ENCODE results near the gene C2orf92. TPM values are rescaled to one million over a fixed set of nuclear protein-coding genes. Genes with fewer than 3 reads are reported as not detected.

Gene C2orf92
- total RNA-seq, 1 donor from 2014 or later, result 15.6 TPM

- intact Hi-C loops (cut with micrococcal nuclease), result no loop called here
Observed at GRCh38 chr2:97724501-97724900, 55.0 kb downstream of the C2orf92 start.

DNA sequence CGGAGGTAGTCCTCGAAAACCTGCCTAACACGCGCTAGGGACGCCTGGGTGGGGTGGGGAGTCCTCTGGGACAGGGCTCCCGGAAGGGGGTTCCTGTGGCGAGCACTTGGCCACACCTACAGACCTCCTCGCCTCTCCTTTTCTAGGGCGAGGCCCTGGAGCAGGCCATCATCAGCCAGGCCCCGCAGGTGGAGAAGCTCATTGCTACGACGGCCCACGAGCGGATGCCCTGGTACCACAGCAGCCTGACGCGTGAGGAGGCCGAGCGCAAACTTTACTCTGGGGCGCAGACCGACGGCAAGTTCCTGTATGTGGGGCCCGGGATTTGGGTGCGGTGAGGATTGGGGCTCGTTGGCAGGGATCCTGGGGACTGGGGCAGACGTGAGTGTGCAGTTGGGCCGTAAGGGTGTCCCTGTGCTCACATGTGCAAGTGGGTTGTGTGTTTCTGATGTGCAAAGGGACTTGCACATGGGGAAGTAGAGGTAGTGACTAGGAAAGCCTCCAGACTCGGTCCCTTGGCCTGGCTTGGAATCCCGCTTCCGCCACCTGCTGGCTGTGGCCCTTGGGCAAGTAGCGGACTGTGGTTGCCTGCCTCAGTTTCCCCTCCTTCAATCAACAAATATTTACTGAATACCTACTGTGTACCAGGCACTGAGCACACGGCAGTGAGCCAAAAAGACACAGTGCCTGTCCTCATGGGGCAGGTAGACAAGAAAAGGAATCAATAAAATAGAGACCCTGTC, 55.6 kb downstream of the C2orf92 start:
- intact Hi-C loops (cut with micrococcal nuclease), result no loop called here

DNA sequence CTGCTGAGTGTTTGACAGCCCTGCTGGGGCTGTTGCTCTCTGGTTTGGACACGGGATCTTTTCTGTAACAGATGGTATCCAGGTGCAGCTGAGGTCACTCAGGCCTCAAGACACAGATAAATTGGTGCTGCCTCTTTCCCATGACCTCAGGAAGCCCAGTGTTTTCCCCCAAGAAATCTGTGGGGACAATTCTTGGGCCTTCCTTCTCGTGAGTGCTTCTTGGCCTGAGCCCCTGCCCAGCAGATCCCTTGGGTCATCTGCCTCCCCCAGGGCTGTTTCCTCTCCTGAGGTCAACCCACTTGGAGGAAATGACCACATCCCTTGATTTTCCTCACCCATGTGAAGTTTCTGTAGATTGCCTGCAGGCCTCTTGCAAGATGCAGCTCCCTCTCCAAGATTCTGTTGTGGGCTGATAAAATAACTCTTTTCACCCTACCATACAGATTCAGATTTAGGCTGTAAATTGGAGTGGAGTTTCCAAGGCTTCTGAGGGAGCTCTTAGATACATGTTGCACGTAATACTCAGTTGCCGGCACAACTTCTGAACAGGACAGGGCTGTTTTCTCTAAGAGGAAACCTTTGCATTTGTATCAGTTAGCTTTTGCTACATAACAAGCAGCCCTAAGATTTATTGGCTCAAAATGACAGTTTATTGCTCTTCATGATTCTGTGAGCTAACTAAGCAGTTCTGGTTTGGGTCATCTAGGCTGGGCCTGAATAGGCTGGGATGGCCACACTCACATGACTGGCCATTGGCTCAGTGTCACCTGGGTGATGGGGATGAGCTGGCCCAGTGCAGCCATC, 57.0 kb downstream of the C2orf92 start:
- intact Hi-C loops (cut with micrococcal nuclease), result no loop called here

GRCh38 chr2:97727296-97727695, 57.8 kb downstream of the C2orf92 start:
- intact Hi-C loops (cut with micrococcal nuclease), result no loop called here

- intact Hi-C loops (cut with micrococcal nuclease), result no loop called here
Observed at GRCh38 chr2:97728091-97728731, 58.7 kb downstream of the C2orf92 start.

GRCh38 chr2:97730245-97730644, 60.7 kb downstream of the C2orf92 start:
- intact Hi-C loops (cut with micrococcal nuclease), result no loop called here

DNA sequence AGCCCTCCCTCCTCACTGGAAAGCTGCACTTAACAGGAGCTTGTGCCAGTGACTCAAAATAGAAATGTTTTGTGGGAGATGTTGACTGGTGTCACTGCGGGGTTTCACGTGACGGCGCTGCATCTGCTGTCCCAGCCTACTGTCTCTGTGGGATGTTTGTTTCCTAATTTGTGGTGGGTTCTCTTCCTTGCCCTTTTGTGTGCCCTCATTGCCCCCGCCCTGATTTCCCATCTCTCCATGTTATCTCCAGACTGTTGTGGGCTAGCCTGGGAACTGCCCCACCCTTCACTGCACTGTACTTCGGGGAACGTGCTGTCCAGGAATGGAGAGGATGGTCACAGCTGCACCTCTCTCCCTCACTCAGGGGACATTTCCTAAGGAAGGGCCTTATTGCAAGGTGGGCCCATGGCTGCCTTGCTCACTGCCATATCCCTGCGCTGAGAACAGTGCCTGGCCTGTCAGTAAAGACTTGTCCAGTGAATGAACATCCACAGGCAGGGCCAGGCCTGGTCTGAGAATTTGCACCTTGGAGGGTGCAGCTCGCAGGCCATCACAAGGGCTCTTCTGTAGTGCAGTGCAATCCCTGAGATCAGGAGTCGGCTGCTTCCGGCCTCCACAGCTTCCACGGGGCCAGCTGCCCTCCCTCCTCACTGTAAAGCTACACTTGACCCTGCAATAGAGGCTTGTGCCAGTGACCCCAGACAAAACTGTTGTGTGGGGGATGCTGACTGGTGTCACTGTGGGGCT, 61.9 kb downstream of the C2orf92 start:
- intact Hi-C loops (cut with micrococcal nuclease), result no loop called here

DNA sequence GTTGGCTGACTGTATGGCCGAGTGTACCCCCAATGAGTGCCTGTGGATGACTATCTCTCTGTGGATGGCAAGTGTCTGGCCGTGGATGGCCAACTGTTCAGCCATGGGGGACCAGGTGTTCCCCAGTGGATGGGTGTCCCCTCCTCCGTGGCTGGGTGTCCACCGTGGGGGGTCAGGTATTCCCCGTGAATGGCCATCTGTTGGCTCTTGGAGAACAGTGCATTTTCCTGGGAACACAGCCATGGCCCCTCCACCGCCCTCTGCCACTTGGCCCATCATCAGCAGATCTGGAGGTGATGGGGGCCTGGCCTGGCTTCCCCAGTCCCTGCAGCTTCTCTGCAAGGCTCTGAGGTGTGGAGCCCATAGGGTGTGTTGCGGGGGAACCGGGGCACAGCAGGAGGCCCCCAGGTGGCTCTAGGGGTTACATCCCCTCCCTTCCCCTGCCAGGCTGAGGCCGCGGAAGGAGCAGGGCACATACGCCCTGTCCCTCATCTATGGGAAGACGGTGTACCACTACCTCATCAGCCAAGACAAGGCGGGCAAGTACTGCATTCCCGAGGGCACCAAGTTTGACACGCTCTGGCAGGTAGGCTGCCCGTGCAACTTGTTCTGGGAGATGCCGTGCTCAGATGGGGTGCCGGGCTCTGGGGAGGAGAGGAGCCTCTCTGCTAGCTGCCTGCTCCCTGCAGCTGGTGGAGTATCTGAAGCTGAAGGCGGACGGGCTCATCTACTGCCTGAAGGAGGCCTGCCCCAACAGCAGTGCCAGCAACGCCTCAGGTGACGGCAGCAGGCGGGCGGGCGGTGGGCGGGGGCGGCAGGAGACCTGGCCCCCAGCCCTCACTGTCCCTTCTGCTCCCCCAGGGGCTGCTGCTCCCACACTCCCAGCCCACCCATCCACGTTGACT, 63.2 kb downstream of the C2orf92 start:
- intact Hi-C loops (cut with micrococcal nuclease), result no loop called here

DNA sequence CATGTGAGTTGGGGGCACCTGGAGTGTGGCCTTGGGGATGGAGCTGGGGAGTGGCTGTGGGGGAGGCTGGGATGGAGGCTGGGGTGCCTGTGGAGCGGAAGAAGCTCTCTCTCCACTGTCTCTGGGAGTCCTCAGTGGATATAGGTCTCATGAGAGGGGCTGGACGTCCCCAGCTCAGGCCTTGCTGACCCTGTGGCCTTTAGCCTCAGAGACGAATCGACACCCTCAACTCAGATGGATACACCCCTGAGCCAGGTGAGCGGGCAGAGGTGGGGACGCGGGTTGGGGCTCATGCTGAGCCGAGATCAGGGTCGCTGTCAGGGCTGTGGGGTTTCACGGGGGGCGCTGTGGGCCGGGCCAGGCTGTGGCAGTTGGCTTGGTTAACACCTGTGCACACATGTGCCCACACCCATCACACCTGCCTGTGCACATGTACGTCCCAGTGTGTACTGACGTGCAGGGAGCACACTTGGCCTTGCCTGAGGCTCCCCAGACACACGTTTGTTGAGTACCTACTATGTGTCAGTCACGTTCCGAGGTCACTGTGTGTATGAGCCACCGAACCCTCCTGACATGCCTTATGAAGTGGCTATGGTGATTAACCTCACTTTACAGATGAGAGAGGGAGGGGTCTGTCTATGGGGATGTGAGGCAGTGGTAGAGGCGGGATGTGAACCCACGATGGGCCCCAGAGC, 64.0 kb downstream of the C2orf92 start:
- intact Hi-C loops (cut with micrococcal nuclease), result no loop called here

DNA sequence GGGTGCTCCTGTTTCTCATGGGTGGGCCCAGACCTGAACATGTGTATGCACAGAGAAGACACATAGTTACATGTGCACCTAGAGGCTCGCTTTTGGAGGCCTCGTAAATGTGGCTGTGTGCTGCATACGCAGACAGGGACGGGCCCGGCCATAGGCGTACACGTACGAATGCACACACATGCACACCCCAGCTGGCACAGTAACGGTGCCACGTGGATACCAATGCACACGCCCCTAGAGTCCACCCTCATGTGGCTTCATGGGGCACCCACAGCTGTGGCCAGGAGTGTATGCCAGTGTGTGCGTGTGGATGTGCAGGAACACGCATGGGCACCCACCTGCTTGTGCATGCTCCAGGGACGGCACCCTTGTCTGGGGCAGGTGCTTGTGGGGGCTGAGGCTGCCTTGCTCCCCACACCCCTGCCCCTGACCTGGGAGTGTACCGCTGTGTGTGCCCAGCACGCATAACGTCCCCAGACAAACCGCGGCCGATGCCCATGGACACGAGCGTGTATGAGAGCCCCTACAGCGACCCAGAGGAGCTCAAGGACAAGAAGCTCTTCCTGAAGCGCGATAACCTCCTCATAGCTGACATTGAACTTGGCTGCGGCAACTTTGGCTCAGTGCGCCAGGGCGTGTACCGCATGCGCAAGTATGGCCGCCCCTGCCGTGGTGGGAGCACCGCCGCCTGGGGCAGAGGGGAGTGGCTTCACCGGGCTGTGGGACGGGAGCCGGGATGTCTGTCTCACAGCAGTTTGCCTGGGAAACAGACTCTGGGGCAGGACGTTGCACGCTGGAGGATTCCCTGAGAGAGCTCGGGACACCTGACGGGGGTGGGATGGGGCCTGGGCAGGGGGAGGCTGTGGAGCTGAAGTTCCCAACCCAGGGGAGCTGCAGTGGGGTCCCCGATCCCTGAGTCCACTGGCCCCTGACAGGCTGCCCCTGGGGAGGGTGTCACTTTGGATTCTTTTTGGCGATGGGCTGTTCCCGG, 64.8 kb downstream of the C2orf92 start:
- intact Hi-C loops (cut with micrococcal nuclease), result no loop called here

- intact Hi-C loops (cut with micrococcal nuclease), result no loop called here
Observed at GRCh38 chr2:97735161-97735561, 65.6 kb downstream of the C2orf92 start.

GRCh38 chr2:97736185-97736584, 66.7 kb downstream of the C2orf92 start:
- intact Hi-C loops (cut with micrococcal nuclease), result no loop called here

GRCh38 chr2:97736608-97737330, 67.3 kb downstream of the C2orf92 start:
- intact Hi-C loops (cut with micrococcal nuclease), result no loop called here

DNA sequence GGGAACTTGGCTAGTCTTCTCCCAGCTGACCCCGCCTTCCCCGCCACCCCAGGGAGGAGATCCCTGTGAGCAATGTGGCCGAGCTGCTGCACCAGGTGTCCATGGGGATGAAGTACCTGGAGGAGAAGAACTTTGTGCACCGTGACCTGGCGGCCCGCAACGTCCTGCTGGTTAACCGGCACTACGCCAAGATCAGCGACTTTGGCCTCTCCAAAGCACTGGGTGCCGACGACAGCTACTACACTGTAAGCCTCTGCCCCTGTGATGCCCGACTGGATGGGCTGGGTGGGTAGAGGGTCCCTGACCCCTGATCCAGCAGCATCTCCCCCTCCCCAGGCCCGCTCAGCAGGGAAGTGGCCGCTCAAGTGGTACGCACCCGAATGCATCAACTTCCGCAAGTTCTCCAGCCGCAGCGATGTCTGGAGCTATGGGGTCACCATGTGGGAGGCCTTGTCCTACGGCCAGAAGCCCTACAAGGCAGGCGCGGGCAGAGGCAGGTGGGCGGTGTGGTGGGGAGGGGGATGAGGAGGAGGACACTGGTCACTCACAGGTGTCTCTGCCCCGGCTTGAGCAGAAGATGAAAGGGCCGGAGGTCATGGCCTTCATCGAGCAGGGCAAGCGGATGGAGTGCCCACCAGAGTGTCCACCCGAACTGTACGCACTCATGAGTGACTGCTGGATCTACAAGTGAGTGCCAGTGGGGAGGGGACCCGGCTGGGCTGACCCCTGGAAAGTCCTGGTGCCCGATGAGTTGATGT, 68.1 kb downstream of the C2orf92 start:
- intact Hi-C loops (cut with micrococcal nuclease), result no loop called here

- intact Hi-C loops (cut with micrococcal nuclease), result no loop called here
Observed at GRCh38 chr2:97738179-97739019, 68.9 kb downstream of the C2orf92 start.

All from T-helper 1 cell treated with Interleukin-12 subunit alpha and Interleukin-12 subunit beta and Interleukin-4 antibody, amounts not matched to agents 30 ng/mL and 1 ng/mL, for 36 hours (primary cell).